Measurements from ENCODE around the gene MFNG. TPM values are rescaled to one million over a fixed set of nuclear protein-coding genes. Genes with fewer than 3 reads are reported as not detected.

Gene MFNG
- total RNA-seq, 2 experiments from 2014 or later: 207 to 211 TPM

GRCh38 chr22:37431801-37432707 lies 54.1 kb downstream of the MFNG start:
- Mint-ChIP-seq H3K9me3 (peaks cover 3% of the 10 kb centered on the region), H3K36me3 (no peaks in the 10 kb centered on the region), H3K4me3 (no peak overlapping the region), H3K27ac (no peak overlapping the region), H3K4me1 (peaks cover 14% of the 10 kb centered on the region), H3K27me3 (peaks cover 24% of the 10 kb centered on the region)
- ATAC-seq (ENCODE audit: low read depth) (peak; percentile 30), DNase-seq (no peak)
- POLR2A ChIA-PET: no interaction called here

- Mint-ChIP-seq H3K27me3 (peaks cover 31% of the 10 kb centered on the region), H3K9me3 (peaks cover 3% of the 10 kb centered on the region), H3K4me3 (no peak overlapping the region), H3K27ac (no peak overlapping the region), H3K36me3 (no peaks in the 10 kb centered on the region), H3K4me1 (peaks cover 14% of the 10 kb centered on the region)
- POLR2A ChIA-PET: interaction anchor here (1.0 kb wide), 1 partner anchor 114 kb away, joined by 3 read pairs; no protein-coding TSS in a partner anchor
- DNase-seq: no peak
- no peak for ATAC-seq (ENCODE audit: low read depth)
Observed at GRCh38 chr22:37431366-37431765, 54.8 kb downstream of the MFNG start.

- Mint-ChIP-seq H3K27me3 (peaks cover 35% of the 10 kb centered on the region), H3K27ac (no peak overlapping the region)
- POLR2A ChIA-PET: interaction anchor here (1.0 kb wide), 1 partner anchor 113 kb away, joined by 3 read pairs; no protein-coding TSS in a partner anchor
Observed at GRCh38 chr22:37430941-37431340, 55.2 kb downstream of the MFNG start.

GRCh38 chr22:37428649-37429586 lies 57.3 kb downstream of the MFNG start:
- Mint-ChIP-seq H3K4me1 (peaks cover 14% of the 10 kb centered on the region), H3K27me3 (peaks cover 49% of the 10 kb centered on the region), H3K36me3 (no peaks in the 10 kb centered on the region), H3K4me3 (no peak overlapping the region), H3K27ac (no peak overlapping the region), H3K9me3 (peaks cover 3% of the 10 kb centered on the region)
- DNase-seq (peak; percentile 71), ATAC-seq (ENCODE audit: low read depth) (peak; percentile 39)
- POLR2A ChIA-PET: interaction anchor here (1.0 to 1.7 kb wide), 3 partner anchors 115 to 190 kb away, joined by 3 read pairs; no protein-coding TSS in a partner anchor

More at GRCh38 chr22:37430941-37431340, 55.2 kb downstream of the MFNG start:
- no peak overlapping the region for H3K4me3 Mint-ChIP-seq
- ATAC-seq (ENCODE audit: low read depth): no peak
- H3K4me1 Mint-ChIP-seq: peaks cover 14% of the 10 kb centered on the region
- no peaks in the 10 kb centered on the region for H3K36me3 Mint-ChIP-seq
- peaks cover 3% of the 10 kb centered on the region for H3K9me3 Mint-ChIP-seq
- DNase-seq: no peak

- H3K27me3 Mint-ChIP-seq: peaks cover 49% of the 10 kb centered on the region
- POLR2A ChIA-PET: interaction anchor here (0.7 to 1.7 kb wide), 4 partner anchors 11 to 189 kb away, joined by 3 read pairs; no protein-coding TSS in a partner anchor
- no peak for DNase-seq
Observed at GRCh38 chr22:37427711-37428635, 58.2 kb downstream of the MFNG start.

GRCh38 chr22:37427135-37427710 lies 59.0 kb downstream of the MFNG start, which contains the start of gene ELFN2:
Gene ELFN2, minus strand, starts transcription at chr22:37427479. Its CDS starts 51,945 bp downstream, at chr22:37375534.
- Mint-ChIP-seq H3K4me1 (peaks cover 9% of the 10 kb centered on the region), H3K36me3 (no peaks in the 10 kb centered on the region)

More at GRCh38 chr22:37427711-37428635, 58.2 kb downstream of the MFNG start:
- no peak for ATAC-seq (ENCODE audit: low read depth)
- H3K9me3 Mint-ChIP-seq: peaks cover 3% of the 10 kb centered on the region
- no peak overlapping the region for H3K27ac Mint-ChIP-seq
- H3K4me1 Mint-ChIP-seq: peaks cover 14% of the 10 kb centered on the region
- H3K4me3 Mint-ChIP-seq: peak overlapping the region; percentile 18
- no peaks in the 10 kb centered on the region for H3K36me3 Mint-ChIP-seq

GRCh38 chr22:37426706-37427134 lies 59.5 kb downstream of the MFNG start:
- Mint-ChIP-seq H3K36me3 (no peaks in the 10 kb centered on the region), H3K9me3 (no peaks in the 10 kb centered on the region), H3K27me3 (peaks cover 49% of the 10 kb centered on the region), H3K4me3 (peak overlapping the region; percentile 34), H3K4me1 (peaks cover 4% of the 10 kb centered on the region), H3K27ac (no peak overlapping the region)
- POLR2A ChIA-PET: no interaction called here
- ATAC-seq (ENCODE audit: low read depth) (no peak), DNase-seq (no peak)

More at GRCh38 chr22:37427135-37427710, 59.0 kb downstream of the MFNG start, which contains the start of gene ELFN2:
- DNase-seq (no peak), ATAC-seq (ENCODE audit: low read depth) (no peak)
- Mint-ChIP-seq H3K27me3 (peaks cover 49% of the 10 kb centered on the region), H3K27ac (no peak within 1 kb of the TSS), H3K9me3 (no peaks in the 10 kb centered on the region), H3K4me3 (peak within 1 kb of the TSS; percentile 56)
- POLR2A ChIA-PET: no interaction called here

GRCh38 chr22:37425800-37426705 lies 60.1 kb downstream of the MFNG start:
- Mint-ChIP-seq H3K27ac (no peak overlapping the region), H3K4me3 (no peak overlapping the region), H3K36me3 (no peaks in the 10 kb centered on the region), H3K9me3 (no peaks in the 10 kb centered on the region), H3K4me1 (peaks cover 4% of the 10 kb centered on the region), H3K27me3 (peaks cover 56% of the 10 kb centered on the region)
- ATAC-seq (ENCODE audit: low read depth): no peak
- no peak for DNase-seq
- POLR2A ChIA-PET: no interaction called here

GRCh38 chr22:37425369-37425768 lies 60.8 kb downstream of the MFNG start:
- Mint-ChIP-seq H3K27me3 (peaks cover 59% of the 10 kb centered on the region), H3K4me1 (peaks cover 2% of the 10 kb centered on the region), H3K4me3 (no peak overlapping the region), H3K36me3 (no peaks in the 10 kb centered on the region), H3K9me3 (no peaks in the 10 kb centered on the region), H3K27ac (no peak overlapping the region)
- ATAC-seq (ENCODE audit: low read depth) (no peak), DNase-seq (no peak)
- POLR2A ChIA-PET: no interaction called here

GRCh38 chr22:37423283-37423682 lies 62.9 kb downstream of the MFNG start:
- no peak overlapping the region for H3K27ac Mint-ChIP-seq
- H3K27me3 Mint-ChIP-seq: peaks cover 62% of the 10 kb centered on the region
- ATAC-seq (ENCODE audit: low read depth) (no peak), DNase-seq (no peak)
- no peaks in the 10 kb centered on the region for H3K9me3 Mint-ChIP-seq
- no peak overlapping the region for H3K4me3 Mint-ChIP-seq
- POLR2A ChIA-PET: no interaction called here
- H3K4me1 Mint-ChIP-seq: peaks cover 12% of the 10 kb centered on the region
- no peaks in the 10 kb centered on the region for H3K36me3 Mint-ChIP-seq

GRCh38 chr22:37421468-37421877 lies 64.7 kb downstream of the MFNG start:
- no peaks in the 10 kb centered on the region for H3K9me3 Mint-ChIP-seq
- H3K27me3 Mint-ChIP-seq: peaks cover 66% of the 10 kb centered on the region
- H3K4me3 Mint-ChIP-seq: no peak overlapping the region
- ATAC-seq (ENCODE audit: low read depth): no peak
- no peak overlapping the region for H3K27ac Mint-ChIP-seq
- H3K36me3 Mint-ChIP-seq: no peaks in the 10 kb centered on the region
- POLR2A ChIA-PET: no interaction called here
- peaks cover 24% of the 10 kb centered on the region for H3K4me1 Mint-ChIP-seq
- DNase-seq: no peak
